HG03060 (cell line): ENCODE results near the gene ALG1.
"Not testable (repeated sequence)": the region's sequence is repeated elsewhere in the genome, so short reads cannot be mapped to it uniquely, and the experiment has no call there.

Experiments
- ATAC-seq: cut with Tn5 transposase; IDR thresholded peaks from one replicate; pipeline ENCODE4 v1.9.1; 2021; ENCODE audit warnings: low read depth, moderate number of reproducible peaks; ENCODE audit not compliant: unreplicated experiment

The ALG1 gene

DNA sequence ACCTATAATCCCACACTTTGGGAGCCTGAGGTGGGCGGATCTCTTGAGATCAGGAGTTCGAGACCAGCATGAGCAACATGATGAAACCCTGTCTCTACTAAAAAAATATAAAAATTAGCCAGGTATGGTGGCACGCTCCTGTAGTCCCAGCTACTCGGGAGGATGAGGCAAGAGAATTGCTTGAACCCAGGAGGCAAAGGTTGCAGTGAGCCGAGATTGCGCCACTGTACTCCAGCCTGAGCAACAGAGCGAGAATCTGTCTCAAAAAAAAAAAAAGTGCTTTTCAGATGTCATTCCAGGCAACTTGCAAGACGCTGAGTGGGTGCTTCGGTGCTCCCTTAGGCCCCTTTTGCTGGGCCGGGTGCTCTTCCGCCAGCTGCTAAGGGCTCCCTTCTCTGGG is 27.1 kb upstream of the ALG1 start:
- ATAC-seq, result not testable (repeated sequence)

DNA sequence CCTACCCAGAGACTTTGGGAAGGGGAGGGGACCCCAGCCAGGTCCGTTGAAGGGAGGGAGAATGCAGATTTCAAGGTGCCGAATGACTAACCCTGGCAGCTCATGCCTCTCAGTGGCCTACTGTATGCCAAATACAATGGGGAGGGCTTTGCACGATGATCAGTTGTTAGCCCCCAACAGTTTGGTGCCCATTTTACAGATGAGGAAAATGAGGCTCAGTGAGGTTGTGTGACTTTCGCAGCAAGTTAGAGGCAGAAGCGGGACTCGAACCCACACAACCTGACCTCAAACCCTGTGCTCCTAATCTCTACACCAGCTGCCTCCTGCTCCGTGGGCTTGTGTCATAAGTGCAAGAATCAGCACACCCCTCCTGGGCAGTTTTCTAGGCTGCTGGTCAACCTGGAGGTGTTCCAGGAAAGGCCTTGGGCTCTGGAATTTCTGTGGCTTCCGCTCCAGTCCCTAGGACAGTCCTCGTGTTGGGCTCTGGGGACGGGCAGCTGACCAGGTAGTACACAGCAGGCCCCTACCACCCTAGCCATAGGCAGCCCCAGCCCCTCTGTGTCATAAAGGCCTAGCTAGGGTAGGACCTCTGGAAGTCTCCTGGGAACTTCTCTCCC is 26.0 kb upstream of the ALG1 start:
- ATAC-seq, result no peak

DNA sequence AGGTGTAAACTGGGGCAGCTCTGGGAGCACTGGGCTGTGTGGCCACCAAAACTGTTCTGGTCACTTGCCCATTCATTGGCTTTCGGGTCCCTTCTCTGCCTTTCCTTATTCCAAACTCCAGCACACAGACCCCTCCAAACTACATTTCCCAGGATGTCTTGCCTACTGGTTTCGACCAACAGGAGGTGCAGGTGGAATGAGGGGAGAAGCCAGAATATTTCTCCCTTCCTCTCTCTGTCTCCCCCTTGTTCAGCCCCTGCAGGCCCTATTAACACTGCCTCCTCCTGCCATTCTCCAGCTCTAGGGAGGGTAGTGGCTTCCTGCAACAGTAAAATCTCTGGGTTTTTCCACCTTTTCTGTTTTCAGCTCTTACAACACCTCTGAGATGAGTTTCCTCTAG is 24.7 kb upstream of the ALG1 start:
- no peak for ATAC-seq

DNA sequence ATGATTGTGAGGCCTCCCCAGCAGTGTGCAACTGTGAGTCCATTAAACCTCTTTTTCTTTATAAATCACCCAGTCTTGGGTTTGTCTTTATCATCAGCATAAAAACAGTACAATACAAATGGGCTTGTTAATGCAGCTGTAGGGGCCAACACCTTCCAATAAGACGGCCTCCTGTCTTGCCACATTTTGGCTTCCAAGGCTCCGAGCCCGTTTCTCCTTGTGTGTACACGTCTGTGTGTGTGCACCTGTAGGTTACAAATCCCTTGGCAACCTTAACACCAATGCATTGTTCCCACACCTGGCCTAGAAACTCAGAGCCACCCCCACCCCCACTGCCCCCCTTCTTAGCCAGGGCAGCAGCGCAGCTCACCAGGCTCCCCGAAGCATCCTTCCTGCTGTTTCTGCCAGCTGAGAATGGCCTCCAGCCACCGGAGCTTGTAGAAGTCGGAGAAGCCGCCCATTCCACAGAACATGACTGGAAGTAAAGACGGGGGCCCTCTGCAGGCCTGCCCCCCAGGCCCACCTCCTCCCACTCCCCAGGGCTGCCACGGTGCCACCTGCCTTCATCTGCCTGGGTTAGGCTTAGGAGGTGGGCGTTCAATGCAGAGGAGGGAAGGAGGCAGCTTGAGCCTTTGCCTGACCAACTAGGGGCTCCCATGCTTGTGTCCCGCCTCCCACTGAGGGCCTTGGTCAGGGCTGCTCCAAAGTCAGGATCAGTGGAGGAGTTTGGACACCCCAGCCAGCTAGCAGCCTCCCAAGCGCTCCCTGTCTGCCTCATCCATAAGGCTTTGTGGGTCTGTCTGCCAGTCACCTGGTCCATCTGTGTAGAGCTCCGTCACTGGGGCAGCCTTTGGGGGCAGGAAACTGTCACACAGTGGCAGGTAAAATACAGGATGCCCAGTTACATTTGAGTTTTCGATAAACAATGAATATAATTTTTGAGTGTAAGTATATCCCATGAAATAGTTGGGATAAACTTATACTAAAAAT is 16.5 kb upstream of the ALG1 start:
- no peak for ATAC-seq

DNA sequence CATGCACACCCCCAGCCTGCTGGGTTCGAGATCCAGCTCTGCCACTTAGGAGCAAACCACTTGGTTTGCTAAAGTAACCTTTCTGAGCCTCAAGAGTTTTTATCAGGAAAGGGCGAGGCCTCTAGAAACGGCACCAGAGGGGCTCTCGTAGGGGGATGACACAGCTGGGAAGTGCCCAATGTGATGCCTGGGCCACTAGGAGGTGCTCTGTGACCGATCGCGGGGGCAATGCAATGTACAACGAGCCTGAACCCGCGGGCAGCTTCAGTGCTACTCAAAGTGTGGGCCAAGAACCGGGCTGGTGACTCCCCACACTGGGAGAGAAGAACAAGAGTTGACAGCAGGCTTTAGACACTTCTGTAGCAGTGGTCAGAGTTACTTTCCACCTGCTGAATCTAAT is 15.3 kb upstream of the ALG1 start:
- ATAC-seq, result no peak

DNA sequence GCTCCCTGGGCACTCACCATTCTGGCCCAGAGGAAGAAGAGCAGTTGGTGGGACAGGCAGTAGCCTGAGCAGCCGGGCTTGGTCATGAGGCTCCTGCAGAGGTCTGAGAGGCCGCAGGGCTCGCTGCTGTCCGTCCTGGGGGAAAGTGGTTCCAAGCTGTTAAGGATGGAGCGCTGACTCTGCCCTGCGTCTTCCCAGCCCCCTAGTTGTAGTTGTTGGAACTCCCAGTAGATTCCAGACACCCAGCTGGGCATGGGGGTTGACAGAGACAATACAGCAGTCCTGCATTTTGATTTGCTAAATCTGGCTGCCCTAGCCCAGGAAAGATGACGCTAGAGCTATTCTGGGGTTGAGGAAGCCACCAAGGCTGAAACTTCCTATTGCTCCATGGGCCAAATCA is 13.2 kb upstream of the ALG1 start:
- ATAC-seq, result no peak

DNA sequence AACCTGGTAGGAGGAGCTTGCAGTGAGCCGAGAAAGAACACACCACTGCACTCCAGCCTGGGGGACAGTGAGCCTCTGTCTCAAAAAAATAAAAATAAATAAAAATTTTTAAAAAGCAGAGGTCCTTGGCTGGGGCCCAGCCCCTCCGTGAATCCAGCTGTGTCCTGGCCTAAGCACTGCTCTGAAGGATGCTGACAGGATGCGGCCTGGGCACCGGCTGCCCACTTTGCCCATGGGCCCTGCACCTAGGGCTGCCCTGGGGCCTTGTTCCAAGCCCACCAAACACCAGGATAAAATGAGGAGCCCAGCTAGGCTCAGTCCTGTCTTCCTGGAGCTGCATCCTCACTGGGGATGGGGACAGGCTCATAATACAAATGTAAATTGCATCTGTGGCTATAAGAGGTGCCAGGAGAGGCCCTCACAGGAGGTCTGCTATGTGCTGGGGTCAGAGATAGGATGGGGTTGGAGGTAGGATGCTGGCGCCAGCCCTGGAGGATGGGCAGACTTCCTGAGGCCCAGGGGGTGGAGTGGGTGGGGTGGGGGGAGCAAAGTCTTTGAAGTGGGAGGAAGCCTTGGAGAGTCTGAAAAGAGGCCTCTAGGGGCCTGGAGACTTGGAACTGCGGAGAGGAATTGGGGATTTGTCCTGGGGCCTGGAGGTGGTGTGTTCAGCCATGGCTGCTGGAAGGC is 12.1 kb upstream of the ALG1 start:
- no peak for ATAC-seq

DNA sequence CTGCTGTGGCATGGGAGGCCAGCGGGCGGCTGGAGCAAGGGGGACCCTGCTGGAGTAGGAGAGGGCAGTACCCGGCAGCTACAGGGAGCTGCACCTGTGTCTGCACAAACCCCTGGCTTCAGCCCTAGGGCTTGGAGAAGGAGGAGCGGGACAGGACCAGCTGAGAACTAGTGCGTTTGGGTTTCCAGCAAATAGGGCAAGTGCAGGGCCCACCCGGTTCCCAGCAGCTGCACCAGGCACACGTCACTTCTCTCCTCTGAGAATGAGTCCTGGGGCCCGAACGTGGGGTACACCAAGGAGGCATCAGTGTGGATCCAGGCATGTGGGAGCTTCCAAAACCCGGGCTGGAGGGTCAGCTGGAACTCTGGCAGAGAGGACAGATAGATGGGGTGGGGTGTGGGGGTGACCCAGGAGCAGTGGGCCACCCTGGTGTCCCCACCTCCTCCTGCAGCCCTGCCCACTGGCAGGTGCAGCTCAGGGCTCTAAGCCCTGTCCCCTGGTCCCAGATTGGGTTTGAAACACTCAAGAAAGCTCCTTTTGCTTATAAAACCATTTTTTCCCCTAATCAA is 11.5 kb upstream of the ALG1 start:
- ATAC-seq, result no peak

DNA sequence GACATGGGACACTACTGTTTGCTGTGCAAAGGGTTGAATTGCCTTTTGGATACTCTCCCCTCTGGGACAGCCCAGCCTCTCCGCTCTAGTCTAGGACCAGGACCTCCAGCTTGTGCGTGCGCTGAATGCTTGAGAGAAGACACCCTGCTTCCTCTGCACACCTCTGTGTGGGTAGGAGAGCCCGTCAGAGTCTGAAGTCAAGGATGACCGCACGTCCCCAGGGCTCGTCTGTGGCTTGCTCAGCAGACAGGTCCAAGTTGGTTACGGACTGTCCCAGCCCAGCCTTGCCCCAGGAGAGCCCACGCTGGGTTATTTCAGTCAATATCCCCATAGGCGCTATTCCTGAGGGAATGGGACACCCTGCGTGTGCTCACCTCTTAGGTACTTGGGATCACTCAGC is 9.6 kb upstream of the ALG1 start:
- no peak for ATAC-seq

DNA sequence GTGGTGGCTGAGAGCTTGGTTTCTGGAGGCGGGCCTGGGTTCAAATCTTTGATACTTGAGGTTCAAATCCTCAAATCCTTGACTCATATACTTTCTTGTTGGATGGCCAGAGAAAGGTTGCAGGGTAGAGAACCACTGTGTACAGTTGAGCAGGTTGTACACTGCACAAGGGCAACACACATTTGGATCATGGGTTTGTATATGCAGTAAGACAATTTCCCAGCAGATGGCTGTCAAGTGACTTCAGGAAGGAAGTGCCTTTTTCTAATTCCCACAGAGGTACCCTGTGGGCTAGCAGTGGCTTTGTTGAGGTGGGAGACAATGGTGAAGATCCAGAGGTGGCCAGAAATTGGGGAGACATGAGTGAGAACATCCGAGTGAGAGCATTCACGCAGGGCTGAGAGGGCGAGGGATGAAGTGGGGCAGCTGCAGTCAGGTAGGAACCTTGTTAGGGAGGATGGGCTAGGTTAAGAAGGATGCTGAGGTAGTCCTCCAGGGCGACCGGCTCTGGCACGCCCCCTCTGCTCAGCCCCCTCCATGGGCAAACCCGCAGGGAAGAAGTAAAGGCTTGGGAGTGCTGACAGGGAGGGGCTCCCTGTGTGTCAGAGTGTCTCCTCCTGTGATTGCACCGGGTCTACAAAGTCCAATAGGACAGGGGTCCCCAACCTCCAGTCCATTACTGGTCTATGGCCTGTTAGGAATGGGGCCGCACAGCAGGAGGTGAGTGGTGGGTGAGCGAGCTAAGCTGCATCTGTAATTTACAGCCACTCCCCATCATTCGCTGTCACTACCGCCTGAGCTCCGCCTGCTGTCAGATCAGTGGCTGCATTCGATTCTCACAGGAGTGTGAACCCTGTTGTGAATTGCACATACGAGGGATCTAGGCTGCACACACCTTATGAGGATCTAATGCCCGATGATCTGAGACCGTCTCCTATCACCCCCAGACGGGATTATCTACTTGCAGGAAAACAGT is 8.6 kb upstream of the ALG1 start:
- no peak for ATAC-seq

DNA sequence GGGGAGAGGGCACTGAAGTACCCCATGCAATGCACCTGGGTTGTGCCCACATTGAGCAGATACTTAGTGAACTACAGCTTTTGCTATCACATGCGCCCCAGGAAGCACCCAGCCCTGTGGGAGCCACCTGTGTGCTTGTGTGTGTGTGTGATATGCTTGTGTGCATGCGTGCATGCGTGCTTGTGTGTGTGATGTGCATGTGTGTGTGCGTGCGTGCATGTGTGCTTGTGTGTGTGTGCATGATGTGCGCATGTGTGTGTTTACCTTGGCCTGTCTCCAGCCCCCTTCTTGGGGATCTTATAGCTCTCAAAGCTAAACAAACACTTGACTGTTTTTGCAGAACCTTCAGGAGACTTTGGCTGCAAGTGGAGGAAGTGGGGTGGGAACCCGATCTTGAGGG is 6.7 kb upstream of the ALG1 start:
- ATAC-seq, result no peak

DNA sequence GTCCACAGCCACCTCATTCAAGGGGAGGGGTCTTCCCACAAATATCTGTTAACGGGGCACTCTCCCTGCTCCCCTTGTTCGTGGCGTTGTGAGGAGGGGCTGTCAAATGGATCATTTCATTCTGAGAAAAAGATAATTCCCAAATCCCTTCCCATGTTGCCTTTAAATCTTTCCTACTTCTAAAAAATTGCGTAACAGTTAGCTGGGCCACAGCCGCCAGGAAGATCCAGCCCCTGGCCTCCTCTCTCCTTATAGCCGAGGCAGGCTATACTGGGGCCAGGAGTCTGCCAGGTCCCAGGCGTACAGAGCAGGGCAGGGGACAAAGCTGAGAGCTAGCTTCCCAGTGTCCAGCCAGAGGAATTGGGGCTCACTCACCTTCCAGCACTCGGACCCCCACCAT is 6.3 kb upstream of the ALG1 start:
- ATAC-seq, result no peak

DNA sequence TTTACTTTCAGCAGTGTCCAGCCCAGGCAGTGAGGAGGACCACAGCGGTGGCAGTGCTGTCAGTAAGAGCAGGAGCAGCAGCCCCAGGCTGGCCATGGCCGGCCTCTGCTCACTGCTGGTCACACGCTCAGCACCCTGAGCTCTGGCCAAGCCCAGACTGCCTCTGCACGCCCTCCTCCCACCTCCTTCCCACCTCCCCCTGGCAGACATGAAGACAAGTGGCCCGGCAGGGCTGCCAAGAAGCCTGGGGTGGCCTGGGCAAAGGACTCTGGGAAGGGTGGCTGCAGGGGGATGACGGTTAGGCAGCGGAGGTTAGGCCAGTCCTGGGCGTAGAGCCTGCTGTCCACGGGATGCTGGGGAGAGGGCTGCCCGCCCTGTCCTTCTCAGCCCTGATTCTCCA is 5.8 kb upstream of the ALG1 start, which contains the start of gene C16orf89:
Gene C16orf89, minus strand, starts transcription at position 144 of the 400 bp plus-strand sequence. Its CDS starts 48 bp downstream, at position 96.
- ATAC-seq, result no peak

DNA sequence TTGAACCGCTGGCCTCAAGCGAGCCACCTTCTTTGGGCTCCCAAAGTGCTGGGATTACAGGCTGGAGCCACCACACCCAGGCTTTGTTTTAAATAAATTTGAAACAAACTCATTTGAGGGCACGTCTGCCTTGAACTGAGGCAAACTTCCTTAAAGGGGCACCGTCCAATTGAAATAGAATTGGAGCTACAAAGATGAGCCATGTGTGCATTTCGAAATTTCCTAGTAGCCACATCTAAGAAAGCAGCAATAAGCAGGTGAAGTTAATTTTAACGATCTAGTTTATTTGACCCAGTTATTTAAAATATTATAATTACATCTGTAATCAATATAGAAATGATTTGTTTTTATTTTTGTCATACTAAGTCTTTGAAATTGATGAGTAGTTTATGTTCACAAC is 5.1 kb upstream of the ALG1 start:
- no peak for ATAC-seq

DNA sequence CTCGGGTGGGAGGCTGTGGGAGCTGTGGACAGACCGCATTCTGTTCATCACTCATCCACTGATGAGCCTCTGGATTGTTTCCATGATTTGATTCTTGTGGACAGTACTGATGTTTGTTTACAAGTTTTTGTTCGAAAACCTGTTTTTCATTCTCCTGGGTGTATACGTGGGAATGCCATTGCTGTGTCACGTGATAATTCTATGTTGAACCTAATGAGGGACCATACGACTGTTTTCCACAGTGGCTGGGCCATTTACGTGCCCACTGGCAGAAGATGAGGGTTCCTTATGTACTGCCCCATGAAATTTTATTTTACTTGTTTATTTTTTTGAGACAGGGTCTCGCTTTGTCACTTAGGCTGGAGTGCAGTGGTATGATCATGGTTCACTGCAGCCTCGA is 2.6 kb upstream of the ALG1 start:
- ATAC-seq, result no peak

DNA sequence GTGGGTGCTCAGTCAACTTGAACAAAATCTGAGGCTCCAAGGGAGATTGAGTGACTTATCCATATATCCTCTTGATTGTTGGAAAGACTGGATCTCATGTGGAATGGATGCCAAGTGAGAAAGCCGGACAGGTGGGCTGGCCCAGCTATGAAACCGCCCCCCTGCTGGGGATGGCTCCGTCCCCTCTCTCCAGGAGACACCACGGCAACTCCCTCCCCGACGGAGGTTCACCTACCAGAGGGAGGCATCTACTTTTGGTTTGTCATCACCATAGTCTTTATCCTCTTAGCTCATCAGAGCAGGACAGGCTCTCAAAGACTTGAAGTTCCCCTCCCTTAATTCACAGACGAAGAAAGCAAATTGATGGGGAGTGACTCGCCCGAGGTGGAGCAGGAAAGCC is 1.8 kb upstream of the ALG1 start:
- ATAC-seq, result no peak

DNA sequence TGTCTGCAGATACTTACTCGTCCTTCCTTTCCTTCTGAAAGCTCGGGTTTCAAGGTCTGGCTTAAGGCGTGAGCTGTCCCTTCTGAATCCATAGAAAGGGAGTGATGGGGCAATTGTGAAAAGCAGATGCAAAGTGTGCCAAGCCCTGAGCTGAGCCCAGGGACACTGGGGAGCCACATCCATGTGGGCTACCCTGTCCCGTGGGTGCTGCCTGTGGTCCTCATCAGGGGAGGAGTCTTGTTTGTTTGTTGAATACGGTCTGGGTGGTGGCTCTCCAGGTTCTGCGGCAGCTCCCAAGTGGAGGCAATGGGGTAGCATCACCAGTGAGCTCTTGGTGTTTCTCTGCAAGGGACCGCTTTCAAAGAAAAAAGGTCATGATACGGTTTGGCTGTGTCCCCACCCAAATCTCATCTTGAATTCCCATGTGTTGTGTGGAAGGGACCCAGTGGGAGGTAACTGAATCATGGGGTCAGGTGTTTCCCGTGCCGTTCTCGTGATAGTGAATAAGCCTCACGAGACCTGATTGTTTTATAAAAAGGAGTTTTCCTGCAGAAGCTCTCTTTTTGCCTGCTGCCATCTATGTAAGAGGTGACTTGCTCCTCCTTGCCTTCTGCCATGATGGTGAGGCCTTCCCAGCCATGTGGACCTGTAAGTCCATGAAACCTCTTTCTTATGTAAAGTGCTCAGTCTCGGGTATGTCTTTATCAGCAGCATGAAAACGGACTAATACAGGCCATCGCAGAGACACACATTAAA is 1.0 kb upstream of the ALG1 start:
- no peak for ATAC-seq

DNA sequence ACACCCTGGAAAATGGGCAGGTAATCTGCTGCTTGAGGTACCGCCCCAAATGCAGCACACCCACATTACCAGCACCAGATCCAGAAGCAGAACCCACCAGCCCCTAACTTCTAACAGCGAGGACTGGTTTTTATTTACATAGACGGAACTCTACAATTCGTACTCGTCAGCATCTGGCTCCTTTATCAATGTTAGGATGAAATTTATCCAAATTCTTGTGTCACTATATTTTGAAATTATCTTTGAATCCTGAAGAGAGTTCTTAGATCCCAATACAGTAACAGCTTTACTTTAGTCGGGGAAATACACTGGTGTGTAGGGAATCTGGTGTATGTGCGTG is 332 bp upstream of the ALG1 start:
- ATAC-seq, result no peak
